Activated T-cell treated with anti-CD3 and anti-CD28 coated beads, Interleukin-2, amount 50 U/mL, for 72 hours (primary cell): ENCODE data around the gene STAT6. TPM values are rescaled to one million over a fixed set of nuclear protein-coding genes. Genes with fewer than 3 reads are reported as not detected.
"Not testable (repeated sequence)": the region's sequence is repeated elsewhere in the genome, so short reads cannot be mapped to it uniquely, and the experiment has no call there.

Experiments
- ATAC-seq, 2 donors: fragments of 150-1000 bp; cut with Tn5 transposase; replicated peaks in 1 of 2; 2 replicates each; pipeline ENCODE4 v1.10.0; 2021; ENCODE audit warnings: moderate library complexity in 2 of 2, mild to moderate bottlenecking in 1 of 2
- DNase-seq, 2 donors: peaks; one replicate each; pipeline ENCODE4 v3.0.0; 2021 to 2022; ENCODE audit warnings: mixed read lengths in 1 of 2
- H3K27ac Mint-ChIP-seq: one replicate; pipeline ENCODE4 v1.8.0; 2022; ENCODE audit warnings: mild to moderate bottlenecking, moderate library complexity, mixed read lengths
- H3K27me3 Mint-ChIP-seq: one replicate; pipeline ENCODE4 v1.8.0; 2022; ENCODE audit warnings: low read depth, mixed read lengths
- H3K36me3 Mint-ChIP-seq, 2 donors: one replicate each; pipeline ENCODE4 v1.8.0; 2022; ENCODE audit warnings: mixed read lengths in 2 of 2, mild to moderate bottlenecking in 1 of 2; ENCODE audit not compliant: insufficient read depth in 2 of 2
- H3K4me1 Mint-ChIP-seq: one replicate; pipeline ENCODE4 v1.8.0; 2022; ENCODE audit warnings: low read depth, mixed read lengths
- H3K4me3 Mint-ChIP-seq, 2 donors: one replicate each; pipeline ENCODE4 v1.8.0; 2022; ENCODE audit warnings: mild to moderate bottlenecking in 2 of 2, mixed read lengths in 2 of 2, moderate library complexity in 2 of 2
- H3K9me3 Mint-ChIP-seq, 2 donors: one replicate each; pipeline ENCODE4 v1.8.0; 2022; ENCODE audit warnings: mixed read lengths in 2 of 2
- total RNA-seq, 2 donors: library from RNA; stranded (reverse); gene quantifications; one replicate each; pipeline ENCODE4 v1.2.3, GENCODE V29; 2022

Gene STAT6
- total RNA-seq, 2 donors from 2014 or later = 178 to 191 TPM

- DNase-seq = peak; percentile 75 to 79
- H3K4me1 Mint-ChIP-seq = peaks cover 20% of the 10 kb centered on the region
- peaks cover 9% of the 10 kb centered on the region for H3K27me3 Mint-ChIP-seq
- peaks cover 5 to 8% of the 10 kb centered on the region in 2 donors for H3K36me3 Mint-ChIP-seq
- H3K27ac Mint-ChIP-seq = peak within 1 kb of the TSS; percentile 71
- ATAC-seq = peak; percentile 73 to 75
- H3K4me3 Mint-ChIP-seq = peak within 1 kb of the TSS; percentile 87 to 93
- peaks cover 6 to 10% of the 10 kb centered on the region in 2 donors for H3K9me3 Mint-ChIP-seq
Measured at GRCh38 chr12:57127726-57128518, 16.8 kb upstream of the STAT6 start, which contains the start of gene LRP1. Gene LRP1, plus strand, starts transcription at chr12:57128483. Its CDS starts 482 bp downstream, at chr12:57128965.

- peaks cover 6 to 10% of the 10 kb centered on the region in 2 donors for H3K9me3 Mint-ChIP-seq
- peaks cover 20% of the 10 kb centered on the region for H3K4me1 Mint-ChIP-seq
- peak overlapping the region; percentile 71 for H3K27ac Mint-ChIP-seq
- ATAC-seq (peak; percentile 39 to 42), DNase-seq (peak; percentile 43 to 44)
- peaks cover 5 to 8% of the 10 kb centered on the region in 2 donors for H3K36me3 Mint-ChIP-seq
- H3K4me3 Mint-ChIP-seq = peak overlapping the region; percentile 87 to 93
- peaks cover 9% of the 10 kb centered on the region for H3K27me3 Mint-ChIP-seq
Measured at GRCh38 chr12:57127101-57127725, 16.1 kb upstream of the STAT6 start.

- H3K27me3 Mint-ChIP-seq = peaks cover 9% of the 10 kb centered on the region
- DNase-seq = no peak
- H3K4me3 Mint-ChIP-seq = peak overlapping the region; percentile 87 to 93
- peaks cover 20% of the 10 kb centered on the region for H3K4me1 Mint-ChIP-seq
- H3K9me3 Mint-ChIP-seq = peaks cover 6 to 10% of the 10 kb centered on the region in 2 donors
- H3K36me3 Mint-ChIP-seq = peaks cover 5 to 8% of the 10 kb centered on the region in 2 donors
- ATAC-seq = no peak
- no peak overlapping the region for H3K27ac Mint-ChIP-seq
Measured at GRCh38 chr12:57126561-57126960, 15.4 kb upstream of the STAT6 start.

- no peak overlapping the region for H3K27ac Mint-ChIP-seq
- ATAC-seq (no peak), DNase-seq (no peak)
- peaks cover 6 to 10% of the 10 kb centered on the region in 2 donors for H3K9me3 Mint-ChIP-seq
- peaks cover 9% of the 10 kb centered on the region for H3K27me3 Mint-ChIP-seq
- peaks cover 20% of the 10 kb centered on the region for H3K4me1 Mint-ChIP-seq
- H3K4me3 Mint-ChIP-seq = no peak overlapping the region
- H3K36me3 Mint-ChIP-seq = peaks cover 5 to 8% of the 10 kb centered on the region in 2 donors
Measured at GRCh38 chr12:57126061-57126460, 14.9 kb upstream of the STAT6 start.

GRCh38 chr12:57124261-57124877 is 13.2 kb upstream of the STAT6 start:
- peaks cover 9% of the 10 kb centered on the region for H3K27me3 Mint-ChIP-seq
- peaks cover 19% of the 10 kb centered on the region for H3K4me1 Mint-ChIP-seq
- H3K27ac Mint-ChIP-seq = no peak overlapping the region
- DNase-seq = peak; percentile 79 to 81
- peaks cover 5 to 8% of the 10 kb centered on the region in 2 donors for H3K36me3 Mint-ChIP-seq
- ATAC-seq = peak; percentile 49 to 57
- H3K9me3 Mint-ChIP-seq = peaks cover 6 to 10% of the 10 kb centered on the region in 2 donors
- H3K4me3 Mint-ChIP-seq = no peak overlapping the region

GRCh38 chr12:57123813-57124212 is 12.7 kb upstream of the STAT6 start:
- peaks cover 5 to 8% of the 10 kb centered on the region in 2 donors for H3K36me3 Mint-ChIP-seq

GRCh38 chr12:57120718-57121117 is 9.6 kb upstream of the STAT6 start:
- not testable (repeated sequence) for H3K4me3 Mint-ChIP-seq, H3K36me3 Mint-ChIP-seq, DNase-seq, ATAC-seq, H3K27ac Mint-ChIP-seq, H3K27me3 Mint-ChIP-seq
- H3K4me1 Mint-ChIP-seq = peaks cover 23% of the 10 kb centered on the region
- peaks cover 6 to 10% of the 10 kb centered on the region in 2 donors for H3K9me3 Mint-ChIP-seq

More at GRCh38 chr12:57123813-57124212, 12.7 kb upstream of the STAT6 start:
- H3K27me3 Mint-ChIP-seq = peaks cover 9% of the 10 kb centered on the region
- peaks cover 24% of the 10 kb centered on the region for H3K4me1 Mint-ChIP-seq
- H3K9me3 Mint-ChIP-seq = peaks cover 6 to 10% of the 10 kb centered on the region in 2 donors
- ATAC-seq = no peak
- H3K27ac Mint-ChIP-seq = no peak overlapping the region
- H3K4me3 Mint-ChIP-seq = no peak overlapping the region
- no peak for DNase-seq

- ATAC-seq (peak in 1 of 2 donors; percentile 42), DNase-seq (no peak)
- Mint-ChIP-seq H3K9me3 (peaks cover 6 to 10% of the 10 kb centered on the region in 2 donors), H3K4me3 (no peak overlapping the region), H3K36me3 (peaks cover 5 to 8% of the 10 kb centered on the region in 2 donors), H3K27ac (no peak overlapping the region), H3K27me3 (no peaks in the 10 kb centered on the region), H3K4me1 (peaks cover 23% of the 10 kb centered on the region)
Measured at GRCh38 chr12:57119294-57120085, 8.3 kb upstream of the STAT6 start.

- no peak for DNase-seq
- peak; percentile 50 to 66 for ATAC-seq
Measured at GRCh38 chr12:57118711-57119271, 7.6 kb upstream of the STAT6 start.

GRCh38 chr12:57116580-57117281 is 5.6 kb upstream of the STAT6 start:
- ATAC-seq (no peak), DNase-seq (no peak)
- peaks cover 0 to 2% of the 10 kb centered on the region in 2 donors for H3K36me3 Mint-ChIP-seq
- no peak overlapping the region for H3K27ac Mint-ChIP-seq
- H3K4me3 Mint-ChIP-seq = no peak overlapping the region
- peaks cover 28% of the 10 kb centered on the region for H3K4me1 Mint-ChIP-seq
- H3K27me3 Mint-ChIP-seq = no peaks in the 10 kb centered on the region
- H3K9me3 Mint-ChIP-seq = no peaks in the 10 kb centered on the region

More at GRCh38 chr12:57118711-57119271, 7.6 kb upstream of the STAT6 start:
- Mint-ChIP-seq H3K27me3 (no peaks in the 10 kb centered on the region), H3K9me3 (peaks cover 3 to 5% of the 10 kb centered on the region in 2 donors), H3K4me3 (no peak overlapping the region), H3K36me3 (peaks cover 2 to 3% of the 10 kb centered on the region in 2 donors), H3K4me1 (peaks cover 16% of the 10 kb centered on the region), H3K27ac (no peak overlapping the region)

GRCh38 chr12:57112492-57113294 is 1.5 kb upstream of the STAT6 start:
- Mint-ChIP-seq H3K4me3 (peak overlapping the region; percentile 82 to 95), H3K4me1 (peaks cover 41% of the 10 kb centered on the region), H3K27ac (no peak overlapping the region), H3K27me3 (no peaks in the 10 kb centered on the region), H3K9me3 (no peaks in the 10 kb centered on the region), H3K36me3 (peaks cover 9 to 12% of the 10 kb centered on the region in 2 donors)
- no peak for ATAC-seq
- DNase-seq = no peak
